Bone marrow (tissue), 2 donors: Measurements from ENCODE around the gene FRMD4B.
"Not testable (repeated sequence)": the region's sequence is repeated elsewhere in the genome, so short reads cannot be mapped to it uniquely, and the experiment has no call there.

Source experiments
- DNase-seq, 2 donors: peaks; one replicate each; lab custom pipeline; 2025; lab: John Stamatoyannopoulos, UW

Gene FRMD4B

GRCh38 chr3:69283913-69284611 is 101.8 kb downstream of the FRMD4B start:
- DNase-seq = no peak

GRCh38 chr3:69283496-69283895 is 102.4 kb downstream of the FRMD4B start:
- DNase-seq = no peak

GRCh38 chr3:69282181-69282580 is 103.7 kb downstream of the FRMD4B start:
- peak in 1 of 2 donors; percentile 60 for DNase-seq

- not testable (repeated sequence) for DNase-seq
Measured at GRCh38 chr3:69277403-69277802, 108.5 kb downstream of the FRMD4B start.

GRCh38 chr3:69276884-69277283 is 109.0 kb downstream of the FRMD4B start:
- DNase-seq = no peak

GRCh38 chr3:69276191-69276590 is 109.7 kb downstream of the FRMD4B start:
- not testable (repeated sequence) for DNase-seq

- DNase-seq = no peak
Measured at GRCh38 chr3:69273896-69274295, 112.0 kb downstream of the FRMD4B start.

- DNase-seq = no peak
Measured at GRCh38 chr3:69272556-69272955, 113.3 kb downstream of the FRMD4B start.

GRCh38 chr3:69271098-69271497 is 114.8 kb downstream of the FRMD4B start:
- DNase-seq = no peak

- no peak for DNase-seq
Measured at GRCh38 chr3:69266585-69266984, 119.3 kb downstream of the FRMD4B start.

GRCh38 chr3:69266071-69266470 is 119.8 kb downstream of the FRMD4B start:
- DNase-seq = not testable (repeated sequence)

- not testable (repeated sequence) for DNase-seq
Measured at GRCh38 chr3:69260843-69261405, 125.0 kb downstream of the FRMD4B start.

- no peak for DNase-seq
Measured at GRCh38 chr3:69260216-69260787, 125.6 kb downstream of the FRMD4B start.

GRCh38 chr3:69259125-69259524 is 126.8 kb downstream of the FRMD4B start:
- no peak for DNase-seq

- no peak for DNase-seq
Measured at GRCh38 chr3:69255928-69256327, 130.0 kb downstream of the FRMD4B start.

- no peak for DNase-seq
Measured at GRCh38 chr3:69254351-69254750, 131.5 kb downstream of the FRMD4B start.

- no peak for DNase-seq
Measured at GRCh38 chr3:69252631-69253030, 133.3 kb downstream of the FRMD4B start.

GRCh38 chr3:69252141-69252540 is 133.7 kb downstream of the FRMD4B start:
- DNase-seq = no peak

GRCh38 chr3:69251078-69251805 is 134.6 kb downstream of the FRMD4B start:
- no peak for DNase-seq

- no peak for DNase-seq
Measured at GRCh38 chr3:69250014-69250413, 135.9 kb downstream of the FRMD4B start.

GRCh38 chr3:69249001-69249400 is 136.9 kb downstream of the FRMD4B start:
- DNase-seq = no peak

GRCh38 chr3:69248436-69248835 is 137.5 kb downstream of the FRMD4B start:
- no peak for DNase-seq

GRCh38 chr3:69246612-69247011 is 139.3 kb downstream of the FRMD4B start:
- no peak for DNase-seq
